ENCODE results near the gene KCNN3.
"Not testable (repeated sequence)": the region's sequence is repeated elsewhere in the genome, so short reads cannot be mapped to it uniquely, and the experiment has no call there.

The KCNN3 gene

DNA sequence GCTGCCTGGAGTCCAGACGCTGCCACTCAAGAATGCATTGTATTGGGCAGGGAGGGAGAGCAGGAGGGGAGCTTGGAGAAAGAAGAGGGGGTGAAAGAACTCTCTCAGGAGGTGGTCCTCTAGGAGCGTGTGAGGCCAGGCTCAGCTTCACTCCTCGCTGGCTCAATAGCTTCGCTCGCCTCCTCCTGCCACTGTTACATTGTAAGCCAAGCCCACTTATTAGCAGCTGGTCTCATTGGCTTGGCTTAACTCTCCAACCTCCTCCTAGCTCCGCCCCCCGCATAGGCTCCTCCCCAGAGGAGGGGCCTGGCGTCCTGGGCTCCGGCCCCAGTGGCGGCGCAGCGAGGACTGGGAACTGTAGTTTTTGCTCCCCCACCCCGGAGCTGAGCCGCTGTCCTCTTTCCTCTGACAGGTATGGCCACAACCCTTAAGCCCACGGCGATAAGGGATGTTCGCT lies at the start of gene KCNN3:
Gene KCNN3, minus strand, starts transcription at position 167 of the 457 bp plus-strand sequence. CDS start 317 bp downstream, outside the sequence.
- DNase-seq: peak; percentile 71 to 75
- TF ChIP-seq POLR2A (IDR thresholded peaks at IDR 0.05; ENCODE audit: low read length): no peak
- TF ChIP-seq GATA1 (IDR thresholded peaks at IDR 0.05; ENCODE audit: low read depth, low read length): no peak

GRCh38 chr1:154913273-154913672 lies 43.2 kb upstream of the KCNN3 start:
- TF ChIP-seq POLR2A (IDR thresholded peaks at IDR 0.05; ENCODE audit: low read length) (no peak), GATA1 (IDR thresholded peaks at IDR 0.05; ENCODE audit: low read depth, low read length) (no peak)
- no peak for DNase-seq

DNA sequence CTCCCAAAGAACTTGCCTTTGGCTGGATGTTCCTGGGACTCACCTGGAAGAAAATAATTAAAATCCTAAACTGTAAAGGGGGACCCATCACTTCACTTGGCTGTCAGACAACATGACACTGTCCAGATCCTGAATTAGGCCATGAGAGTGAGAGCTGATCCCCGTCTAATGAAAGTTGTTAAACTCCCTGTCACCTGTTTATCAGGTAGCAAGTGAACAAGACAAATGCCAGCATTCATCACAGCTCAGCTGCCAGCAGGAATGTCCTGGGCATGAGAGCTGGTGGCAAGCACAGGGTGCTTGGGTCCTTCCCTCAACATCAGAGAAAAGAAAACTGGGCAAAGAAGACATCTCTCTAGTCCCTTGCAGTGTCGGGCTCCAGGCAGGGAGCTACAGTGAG lies 42.7 kb upstream of the KCNN3 start:
- TF ChIP-seq POLR2A (IDR thresholded peaks at IDR 0.05; ENCODE audit: low read length) (no peak), GATA1 (IDR thresholded peaks at IDR 0.05; ENCODE audit: low read depth, low read length) (no peak)
- DNase-seq: no peak

DNA sequence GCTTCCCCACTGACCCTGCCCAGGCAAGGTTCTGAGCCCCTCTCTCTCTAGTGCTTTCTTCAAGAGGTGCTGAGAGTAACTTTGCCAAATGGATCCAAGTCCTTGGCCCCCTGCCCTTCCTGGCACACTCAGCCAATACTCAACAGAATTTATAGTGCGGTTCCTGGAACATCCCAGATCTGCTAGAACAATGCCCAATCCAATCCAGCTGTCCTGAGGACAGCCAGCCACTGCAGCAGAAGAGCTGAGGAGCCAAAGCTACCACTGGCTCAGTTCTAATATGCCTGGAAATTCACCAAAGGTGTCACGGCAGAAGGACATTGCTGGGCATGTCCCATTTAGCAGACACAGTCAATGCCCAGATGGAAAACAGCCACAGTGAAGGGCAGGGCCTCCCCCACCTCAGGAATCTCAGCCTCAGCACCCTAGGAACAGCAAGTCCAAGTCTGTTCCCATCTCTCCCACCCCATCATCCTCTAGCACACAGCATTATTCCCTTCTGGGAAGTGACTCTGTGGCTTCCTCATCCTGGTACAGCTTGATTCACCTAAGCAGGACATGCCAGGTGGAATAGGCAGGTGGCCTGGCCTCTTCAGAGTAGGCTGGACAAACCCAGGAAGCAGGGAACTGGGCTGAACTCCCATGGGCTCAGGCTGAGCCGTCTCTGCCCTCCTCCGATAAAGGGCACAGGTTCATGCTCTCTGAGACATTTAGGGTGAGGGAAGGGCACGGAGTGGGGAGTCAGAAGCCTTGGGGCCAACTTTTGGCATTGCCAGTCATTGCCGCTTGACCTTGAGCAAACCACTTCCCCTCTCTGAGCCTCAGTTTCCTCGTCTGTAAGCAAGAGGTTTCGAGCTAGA lies 41.8 kb upstream of the KCNN3 start:
- TF ChIP-seq POLR2A (IDR thresholded peaks at IDR 0.05; ENCODE audit: low read length) (no peak), GATA1 (IDR thresholded peaks at IDR 0.05; ENCODE audit: low read depth, low read length) (no peak)
- DNase-seq: no peak

GRCh38 chr1:154910851-154911250 lies 40.8 kb upstream of the KCNN3 start:
- DNase-seq: no peak
- TF ChIP-seq GATA1 (IDR thresholded peaks at IDR 0.05; ENCODE audit: low read depth, low read length) (no peak), POLR2A (IDR thresholded peaks at IDR 0.05; ENCODE audit: low read length) (no peak)

DNA sequence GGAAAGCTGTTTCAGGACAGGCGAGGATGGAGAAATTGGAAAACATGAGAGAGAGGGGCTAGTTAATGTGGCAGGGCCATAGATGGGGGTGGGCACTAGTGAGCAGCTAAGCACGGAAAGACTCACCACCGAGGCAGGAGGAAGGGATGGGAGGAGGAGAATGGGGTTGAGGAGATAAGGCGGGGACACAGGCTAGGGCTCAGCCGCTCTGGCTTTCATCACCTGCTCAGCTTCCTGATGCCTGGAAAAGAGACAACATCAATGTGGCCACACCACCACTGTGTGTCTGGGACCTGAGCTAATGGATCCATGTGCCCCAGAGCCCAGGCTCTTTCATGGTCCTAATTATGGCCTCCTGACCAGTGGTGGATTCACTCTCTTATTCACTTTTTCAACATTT lies 38.9 kb upstream of the KCNN3 start:
- TF ChIP-seq POLR2A (IDR thresholded peaks at IDR 0.05; ENCODE audit: low read length): no peak
- TF ChIP-seq GATA1 (IDR thresholded peaks at IDR 0.05; ENCODE audit: low read depth, low read length): no peak
- DNase-seq: no peak

GRCh38 chr1:154908129-154908528 lies 38.0 kb upstream of the KCNN3 start:
- not testable (repeated sequence) for DNase-seq

GRCh38 chr1:154906621-154907081 lies 36.6 kb upstream of the KCNN3 start:
- TF ChIP-seq GATA1 (IDR thresholded peaks at IDR 0.05; ENCODE audit: low read depth, low read length): no peak
- TF ChIP-seq POLR2A (IDR thresholded peaks at IDR 0.05; ENCODE audit: low read length): no peak
- peak in 1 of 2 experiments; percentile 34 for DNase-seq

DNA sequence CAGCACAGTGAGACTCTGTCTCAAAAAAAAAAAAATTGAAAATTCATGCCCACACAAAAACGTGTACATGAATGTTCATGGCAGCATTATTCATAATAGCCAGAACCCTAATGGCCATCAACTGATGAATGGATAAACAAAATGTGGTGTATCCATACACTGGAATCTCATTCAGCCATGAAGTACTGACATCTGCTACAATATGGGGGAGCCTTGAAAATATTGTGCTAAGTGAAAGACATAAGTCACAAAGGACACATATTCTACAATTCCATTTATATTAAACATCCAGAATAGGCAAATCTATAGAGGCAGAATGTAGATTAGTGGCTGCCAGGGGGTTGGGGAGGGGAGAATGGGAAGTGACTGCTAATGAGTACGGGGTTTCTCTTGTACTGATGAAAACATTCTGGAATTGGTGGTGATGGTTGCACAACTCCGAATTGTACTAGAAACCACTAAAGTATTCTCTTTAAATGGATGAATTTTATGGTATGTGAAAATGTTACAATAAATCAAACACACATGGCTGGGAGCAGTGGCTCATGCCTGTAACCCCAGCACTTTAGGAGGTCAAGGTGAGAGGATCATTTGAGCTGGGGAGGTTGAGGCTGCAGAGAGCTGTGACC lies 33.0 kb upstream of the KCNN3 start:
- no peak for DNase-seq
- TF ChIP-seq POLR2A (IDR thresholded peaks at IDR 0.05; ENCODE audit: low read length): no peak
- TF ChIP-seq GATA1 (IDR thresholded peaks at IDR 0.05; ENCODE audit: low read depth, low read length): no peak

DNA sequence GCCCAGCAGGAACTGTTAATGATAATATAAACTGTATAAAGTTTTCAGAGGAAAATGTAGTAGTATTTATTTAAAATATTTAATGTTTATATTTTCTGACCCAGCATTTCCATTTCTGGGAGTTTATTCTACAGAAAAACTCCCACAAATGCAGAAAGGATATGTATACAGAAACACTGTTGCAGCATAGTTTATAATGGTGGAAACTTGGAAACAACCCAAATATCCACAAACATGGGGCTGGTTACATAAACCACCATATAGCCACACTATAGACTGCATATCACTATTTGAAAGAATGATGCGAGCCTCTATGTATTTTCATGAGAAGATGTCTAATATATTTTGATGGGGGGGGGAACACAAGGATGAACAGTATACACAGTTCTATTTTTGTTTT lies 31.5 kb upstream of the KCNN3 start:
- TF ChIP-seq GATA1 (IDR thresholded peaks at IDR 0.05; ENCODE audit: low read depth, low read length): no peak
- TF ChIP-seq POLR2A (IDR thresholded peaks at IDR 0.05; ENCODE audit: low read length): no peak
- no peak for DNase-seq

- no peak for TF ChIP-seq GATA1 (IDR thresholded peaks at IDR 0.05; ENCODE audit: low read depth, low read length)
- no peak for TF ChIP-seq POLR2A (IDR thresholded peaks at IDR 0.05; ENCODE audit: low read length)
- DNase-seq: no peak
Measured at GRCh38 chr1:154899041-154899440, 29.0 kb upstream of the KCNN3 start.

DNA sequence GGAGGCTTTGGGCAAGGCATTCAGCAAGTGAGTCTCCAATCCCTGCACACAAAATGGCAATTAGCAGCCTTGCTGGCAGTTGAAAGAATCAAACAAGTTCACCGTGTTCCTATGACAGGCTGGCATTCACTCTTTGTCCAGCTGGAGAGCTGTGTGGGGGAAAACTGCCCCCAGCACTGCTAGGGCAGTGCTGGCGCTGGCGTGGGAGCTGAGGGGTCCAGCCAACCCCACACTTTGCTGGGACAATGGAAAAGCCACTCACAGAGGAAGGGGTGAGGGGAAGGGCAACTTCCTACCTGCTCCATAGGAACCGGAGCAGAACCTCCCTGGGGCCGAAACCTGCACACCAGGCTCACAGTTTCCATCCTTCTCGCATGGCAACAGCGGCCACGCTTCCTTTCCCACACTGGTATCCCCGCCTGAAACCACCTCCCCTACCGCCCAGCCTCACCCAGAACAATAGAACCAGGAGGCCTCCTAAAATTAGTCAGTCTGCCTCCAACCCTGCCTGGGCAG lies 26.7 kb upstream of the KCNN3 start:
- no peak for DNase-seq
- no peak for TF ChIP-seq GATA1 (IDR thresholded peaks at IDR 0.05; ENCODE audit: low read depth, low read length)
- no peak for TF ChIP-seq POLR2A (IDR thresholded peaks at IDR 0.05; ENCODE audit: low read length)

DNA sequence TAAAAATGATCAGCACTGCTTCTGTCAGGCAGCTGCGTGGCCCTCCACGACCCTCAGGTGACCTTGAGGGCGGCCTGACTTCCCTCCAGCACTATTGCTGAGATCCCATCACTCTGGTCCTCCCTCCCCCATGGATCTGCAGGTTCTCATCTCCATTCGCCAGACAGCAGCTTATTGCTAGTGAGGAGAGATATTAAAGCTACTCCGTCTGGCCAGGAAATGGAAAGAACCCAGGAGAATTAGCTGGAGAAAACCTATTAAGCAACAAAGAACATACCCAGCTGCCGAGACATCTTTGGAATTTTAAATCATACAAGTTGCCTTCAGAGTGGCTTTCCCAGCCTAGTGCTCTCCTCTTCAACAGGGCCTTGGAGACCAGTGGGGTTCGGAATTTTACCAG lies 25.7 kb upstream of the KCNN3 start:
- TF ChIP-seq POLR2A (IDR thresholded peaks at IDR 0.05; ENCODE audit: low read length) (no peak), GATA1 (IDR thresholded peaks at IDR 0.05; ENCODE audit: low read depth, low read length) (no peak)
- no peak for DNase-seq

DNA sequence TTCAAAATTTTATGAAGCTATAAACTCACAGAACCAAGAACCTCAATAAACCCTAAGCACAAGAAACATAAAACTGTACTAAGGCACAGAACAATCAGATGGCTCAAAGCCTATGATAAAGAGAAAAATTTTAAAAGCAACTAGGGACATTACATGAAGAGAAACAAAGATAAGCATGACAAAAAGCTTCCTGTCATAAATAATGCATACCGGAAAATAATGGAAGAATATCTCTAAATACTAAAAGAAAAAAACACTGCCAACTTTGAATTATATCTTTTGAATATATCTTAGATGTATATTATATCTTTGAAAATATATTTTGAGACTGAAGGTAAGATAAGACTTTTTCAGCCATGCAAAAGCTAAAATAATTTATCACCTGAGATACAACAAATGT lies 21.4 kb upstream of the KCNN3 start:
- TF ChIP-seq GATA1 (IDR thresholded peaks at IDR 0.05; ENCODE audit: low read depth, low read length): no peak
- no peak for TF ChIP-seq POLR2A (IDR thresholded peaks at IDR 0.05; ENCODE audit: low read length)
- DNase-seq: no peak
